Erythroblast (primary cell): ENCODE results near the gene APOO.
A peak's percentile ranks its signal among the peaks of the same experiment; 100 is the strongest.

Experiments used
- DNase-seq, 2 experiments: peaks; one replicate each; lab custom pipeline; 2025; lab: John Stamatoyannopoulos, UW
- GATA1 ChIP-seq: IDR thresholded peaks from 2 replicates; pipeline ENCODE4 v1.6.1; 2011; ENCODE audit warnings: low read depth, mild to moderate bottlenecking, control low read depth, low read length, moderate library complexity
- POLR2A ChIP-seq: IDR thresholded peaks from 2 replicates; pipeline ENCODE4 v1.6.1; 2011; ENCODE audit warnings: mild to moderate bottlenecking, low read length

Gene APOO

DNA sequence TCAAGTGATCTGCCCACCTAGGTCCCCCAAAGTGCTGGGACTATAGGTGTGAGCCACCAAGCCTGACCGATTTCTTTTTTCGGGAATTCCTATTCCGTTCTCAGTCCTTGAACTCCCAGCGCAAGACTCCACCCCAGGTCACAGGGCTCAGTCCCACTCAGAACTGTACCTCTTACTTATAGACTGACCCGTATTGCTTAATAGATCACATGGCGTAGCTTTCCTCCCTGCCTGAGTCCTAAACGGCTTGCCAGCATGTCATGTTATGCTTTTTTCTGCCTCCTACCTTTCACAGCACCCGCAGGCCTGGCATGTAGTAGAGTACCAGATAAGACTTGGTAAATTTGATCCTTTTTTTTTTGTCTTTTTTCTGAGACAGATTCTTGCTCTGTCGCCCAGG lies 102.3 kb downstream of the APOO start:
- TF ChIP-seq GATA1 (no peak), POLR2A (no peak)
- no peak for DNase-seq

DNA sequence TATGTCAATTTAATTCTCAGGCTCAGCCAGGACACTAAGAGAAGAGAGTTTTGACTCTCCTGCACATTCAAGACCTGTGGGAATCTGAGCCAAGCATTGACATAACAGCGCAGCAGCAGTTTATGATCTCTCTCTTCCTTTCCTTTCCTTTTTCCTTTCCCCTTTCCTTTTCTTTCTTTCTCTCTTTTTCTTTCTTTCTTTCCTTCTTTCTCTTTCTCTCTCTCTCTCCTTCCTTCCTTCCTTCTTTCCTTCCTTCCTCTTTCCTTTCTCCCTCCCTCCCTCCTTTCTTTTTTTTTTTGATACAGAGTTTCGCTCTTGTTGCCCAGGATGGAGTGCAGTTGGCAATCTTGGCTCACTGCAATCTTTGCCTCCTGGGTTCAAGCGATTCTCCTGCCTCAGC lies 103.2 kb downstream of the APOO start:
- DNase-seq, result no peak
- TF ChIP-seq GATA1 (no peak), POLR2A (no peak)

DNA sequence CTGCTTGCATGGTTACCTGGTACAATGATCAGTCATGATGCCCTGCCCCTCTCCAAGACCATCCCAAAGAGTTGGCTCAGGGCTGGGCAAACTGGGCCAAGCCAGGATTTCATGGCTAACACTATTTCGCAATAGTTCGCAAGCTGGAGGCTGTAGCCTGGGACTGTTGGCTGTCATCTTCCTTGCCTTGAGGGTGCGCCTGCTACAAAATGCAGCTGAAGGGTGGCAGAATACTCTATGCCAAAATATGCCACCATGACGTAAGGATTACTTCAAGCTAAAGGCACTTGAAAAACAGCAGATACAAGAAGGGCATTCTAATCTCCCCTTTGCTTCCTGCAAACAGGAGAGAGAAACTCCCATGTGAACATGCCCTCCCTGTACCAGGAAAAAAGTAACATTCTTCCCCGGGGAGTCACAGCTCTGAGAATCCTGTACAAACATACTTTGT lies 103.8 kb downstream of the APOO start:
- peak in 1 of 2 experiments; percentile 2 for DNase-seq
- TF ChIP-seq GATA1 (no peak), POLR2A (no peak)

- TF ChIP-seq GATA1 (no peak), POLR2A (no peak)
- DNase-seq, result no peak
Measured at GRCh38 chrX:23802431-23802830, 105.3 kb downstream of the APOO start.

- peak in 1 of 2 experiments; percentile 19 for DNase-seq
- TF ChIP-seq GATA1, result no peak
- TF ChIP-seq POLR2A, result no peak
Measured at GRCh38 chrX:23799469-23800065, 108.2 kb downstream of the APOO start.

DNA sequence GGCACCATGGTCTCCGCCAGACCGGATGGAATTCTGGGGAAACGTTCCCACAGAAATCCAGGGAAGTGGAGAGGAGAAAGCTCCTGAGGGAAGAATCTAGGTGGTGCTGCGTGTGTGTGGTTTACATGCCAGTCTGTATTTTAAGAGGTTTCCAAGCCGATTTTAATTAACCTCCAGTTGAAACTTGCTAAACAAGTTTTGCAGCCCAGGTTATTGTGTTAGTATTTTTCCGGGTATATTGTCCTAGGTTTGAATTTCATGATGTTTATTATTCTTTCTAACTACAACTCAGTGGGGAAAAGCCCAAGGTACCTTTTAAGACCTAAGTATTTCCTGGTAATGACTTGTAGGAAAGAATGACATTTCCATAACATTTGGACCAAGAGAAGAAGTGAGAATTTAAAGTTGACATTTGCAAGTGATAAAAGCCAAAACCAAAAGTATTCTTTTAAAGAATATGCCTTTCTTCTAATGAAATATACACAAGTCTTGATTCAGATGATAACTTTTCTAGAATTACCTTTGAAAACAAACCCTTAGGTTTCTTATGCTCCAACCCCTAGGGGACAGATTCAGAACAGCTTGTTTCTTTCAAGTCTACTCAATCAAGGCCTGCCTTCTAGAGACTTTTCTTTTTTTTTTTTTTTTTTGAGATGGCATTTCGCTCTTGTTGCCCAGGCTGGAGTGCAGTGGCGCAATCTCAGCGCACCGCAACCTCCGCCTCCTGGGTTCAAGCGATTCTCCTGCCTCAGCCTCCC lies 110.2 kb downstream of the APOO start:
- DNase-seq, result no peak
- TF ChIP-seq POLR2A, result no peak
- TF ChIP-seq GATA1, result no peak

DNA sequence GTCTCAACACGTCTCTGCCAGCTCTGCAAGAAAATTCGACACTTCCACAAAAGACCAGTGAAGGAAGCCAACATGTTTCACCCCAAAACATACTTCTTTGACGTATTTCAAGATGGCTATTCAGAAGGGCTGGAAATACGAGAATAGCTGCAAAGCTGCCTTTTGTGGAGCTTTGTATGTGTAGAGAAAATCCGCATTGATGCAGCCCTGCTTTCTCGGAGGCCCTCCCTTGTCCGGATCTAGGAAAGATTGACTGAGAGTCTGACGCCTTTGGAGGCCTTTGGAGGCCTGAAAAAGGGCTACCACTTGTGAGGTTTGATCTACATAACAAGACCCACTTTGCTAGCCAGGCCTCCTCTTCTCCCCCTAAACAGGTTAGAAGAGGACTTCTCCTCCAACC lies 112.5 kb downstream of the APOO start:
- DNase-seq, result no peak

GRCh38 chrX:23792861-23793553 lies 114.7 kb downstream of the APOO start:
- no peak for DNase-seq
- TF ChIP-seq POLR2A (no peak), GATA1 (no peak)

More for the DNA sequence above, 112.5 kb downstream of the APOO start:
- TF ChIP-seq GATA1 (no peak), POLR2A (no peak)

DNA sequence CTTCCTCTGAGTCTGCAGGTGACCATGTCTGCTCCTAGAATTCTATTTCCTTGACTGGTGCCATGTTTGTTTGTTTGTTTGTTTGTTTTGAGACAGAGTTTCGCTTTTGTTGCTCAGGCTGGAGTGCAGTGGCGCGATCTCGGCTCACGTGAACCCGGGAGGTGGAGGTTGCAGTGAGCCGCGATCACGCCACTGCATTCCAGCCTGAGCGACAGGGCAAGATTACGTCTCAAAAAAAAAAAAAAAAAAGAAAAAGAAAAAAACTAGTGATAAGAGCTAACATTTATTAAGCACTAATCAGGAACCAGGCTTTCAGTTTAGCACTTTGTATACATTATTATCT lies 117.6 kb downstream of the APOO start:
- no peak for DNase-seq
- TF ChIP-seq GATA1 (no peak), POLR2A (no peak)

DNA sequence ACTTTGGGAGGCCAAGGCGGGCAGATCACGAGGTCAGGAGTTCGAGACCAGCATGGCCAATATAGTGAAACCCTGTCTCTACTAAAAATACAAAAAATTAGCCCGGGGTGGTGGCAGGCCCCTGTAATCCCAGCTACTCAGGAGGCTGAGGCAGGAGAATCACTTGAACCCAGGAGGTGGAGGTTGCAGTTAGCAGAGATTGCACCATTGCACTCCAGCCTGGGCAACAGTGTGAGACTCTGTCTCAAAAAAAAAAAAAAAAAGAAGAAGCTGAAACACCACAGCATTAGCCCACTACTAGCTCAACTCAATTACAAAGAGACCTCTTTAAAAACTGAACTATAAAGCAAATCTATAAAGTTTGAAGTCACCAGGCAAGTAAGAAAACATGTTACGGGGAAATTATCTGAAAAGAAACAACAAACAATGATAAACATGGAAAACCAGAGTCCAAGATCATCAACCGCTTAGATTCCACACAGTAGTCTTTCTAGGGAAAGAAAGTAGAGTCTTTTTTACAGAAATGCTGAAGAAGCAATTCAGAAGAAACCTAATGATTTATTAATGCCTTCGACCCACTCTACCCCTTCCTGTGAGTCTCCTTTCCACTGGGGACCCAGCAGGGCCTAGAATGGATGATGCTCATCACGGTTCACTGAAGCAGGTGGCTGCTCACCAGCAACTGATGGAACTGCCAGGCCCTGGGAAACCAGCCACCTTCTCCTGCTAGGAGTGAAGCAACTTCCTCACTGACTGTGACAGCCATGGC lies 118.2 kb downstream of the APOO start:
- DNase-seq, result no peak
- TF ChIP-seq GATA1, result no peak
- TF ChIP-seq POLR2A, result no peak

- DNase-seq, result no peak
- TF ChIP-seq POLR2A, result no peak
- TF ChIP-seq GATA1, result no peak
Measured at GRCh38 chrX:23788946-23789345, 118.8 kb downstream of the APOO start.

GRCh38 chrX:23788521-23788920 lies 119.2 kb downstream of the APOO start:
- no peak for DNase-seq
- TF ChIP-seq GATA1 (no peak), POLR2A (no peak)

DNA sequence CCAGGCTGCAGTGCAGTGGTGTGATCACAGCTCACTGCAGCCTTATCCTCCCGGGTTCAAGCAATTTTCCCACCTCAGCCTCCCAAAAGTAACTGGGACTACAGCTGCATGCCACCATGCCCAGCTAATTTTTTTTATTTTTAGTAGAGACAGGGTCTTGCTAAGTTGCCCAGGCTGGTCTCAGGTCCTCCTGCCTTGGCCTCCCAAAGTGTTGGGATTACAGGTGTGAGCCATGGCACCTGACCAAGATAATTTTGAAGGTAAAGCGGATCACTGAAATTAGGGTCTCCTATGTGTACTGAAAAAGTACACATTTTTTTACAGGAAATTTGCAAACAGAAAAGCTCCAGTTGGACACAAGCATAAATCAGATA lies 120.0 kb downstream of the APOO start:
- no peak for TF ChIP-seq POLR2A
- no peak for TF ChIP-seq GATA1
- no peak for DNase-seq

GRCh38 chrX:23786268-23786815 lies 121.4 kb downstream of the APOO start:
- DNase-seq, result no peak
- TF ChIP-seq POLR2A (no peak), GATA1 (no peak)
